Measurements from ENCODE around the gene NECAP2.

- TF ChIP-seq POLR2A (IDR thresholded peaks at IDR 0.05; ENCODE audit: low read depth, low read length) (no peak), BCL11A (IDR thresholded peaks at IDR 0.05; ENCODE audit: low read depth, low read length) (no peak), EP300 (IDR thresholded peaks at IDR 0.05; ENCODE audit: borderline replicate concordance in 1 of 2, control insufficient read depth in 1 of 2, low read depth in 2 of 2, low read length in 2 of 2) (no peak)
Measured at GRCh38 chr1:16409536-16410152, 30.9 kb upstream of the NECAP2 start.

Data from GM12878 (cell line).